GM11168 (cell line): Measurements from ENCODE around the gene SATB1.

Source experiments
- in situ Hi-C: fragments of 300-500 bp; cut with MboI; formaldehyde crosslinking; loops from one replicate; pipeline ENCODE4 v1.12.0; 2022; ENCODE audit warnings: low sequenced_read_pairs; ENCODE audit not compliant: unreplicated experiment

Gene SATB1

DNA sequence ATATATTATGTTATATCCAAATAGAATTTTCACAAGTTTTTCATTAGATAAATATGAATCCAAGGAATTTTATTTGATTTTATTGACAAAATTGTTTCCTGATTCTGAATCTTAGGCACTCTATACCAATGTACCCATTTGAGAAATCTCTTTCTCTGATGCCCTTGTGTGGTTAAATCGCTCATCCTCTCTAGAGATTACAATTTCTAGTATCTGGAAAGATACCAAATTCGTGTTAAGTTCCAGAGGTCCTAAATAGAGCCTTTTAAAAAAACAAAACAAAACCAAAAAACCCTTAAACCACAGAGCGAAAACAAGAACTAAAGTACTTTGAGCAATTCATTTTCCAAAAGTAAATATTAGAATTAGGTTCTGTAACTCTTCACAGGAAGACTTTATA, 20.0 kb downstream of the SATB1 start:
- in situ Hi-C loops = no loop called here

DNA sequence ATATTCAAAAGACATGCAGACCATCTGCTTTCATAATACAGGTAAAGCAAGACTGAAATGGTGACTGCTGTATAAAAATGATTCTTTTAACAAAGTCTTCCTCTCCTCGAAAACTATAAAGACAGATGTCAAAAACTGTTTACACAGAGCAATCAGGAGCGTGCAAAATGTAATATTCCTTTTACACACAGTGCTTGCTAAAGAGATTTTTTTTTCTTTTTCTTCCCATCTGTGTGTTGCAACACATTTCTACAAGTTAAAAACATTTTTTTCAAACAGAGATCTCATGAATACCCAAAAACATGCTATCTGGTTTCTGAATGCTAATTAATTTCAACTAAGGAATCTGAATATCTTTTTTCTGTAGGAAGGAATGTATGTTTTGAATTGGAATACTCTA, 22.1 kb downstream of the SATB1 start:
- in situ Hi-C loops = no loop called here

DNA sequence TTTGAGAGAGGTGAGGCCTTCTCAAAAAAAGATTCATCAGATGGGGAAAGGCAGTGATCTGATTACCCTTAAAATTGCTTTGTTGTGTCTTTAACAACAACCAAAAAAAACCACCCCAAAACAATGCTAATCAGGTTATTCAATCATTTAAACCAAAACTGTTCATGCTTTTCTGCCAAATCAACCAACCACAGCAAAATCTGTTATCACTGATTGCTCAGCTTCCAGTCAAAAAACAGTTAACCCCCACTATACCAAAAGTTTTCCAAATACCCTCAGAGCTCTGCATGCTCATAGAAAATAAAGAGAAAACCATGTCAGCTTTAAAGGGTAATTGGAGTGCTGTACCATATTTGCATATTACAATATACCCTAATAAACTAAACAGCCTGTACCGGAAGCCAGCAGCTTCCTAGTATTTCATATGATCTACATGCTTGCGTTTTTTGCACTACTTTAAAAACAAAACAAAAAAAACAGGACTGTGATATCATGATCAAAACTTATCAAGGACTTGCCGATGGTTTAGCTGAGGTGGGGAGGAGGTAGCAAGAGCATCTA, 22.8 kb downstream of the SATB1 start:
- in situ Hi-C loops = no loop called here

DNA sequence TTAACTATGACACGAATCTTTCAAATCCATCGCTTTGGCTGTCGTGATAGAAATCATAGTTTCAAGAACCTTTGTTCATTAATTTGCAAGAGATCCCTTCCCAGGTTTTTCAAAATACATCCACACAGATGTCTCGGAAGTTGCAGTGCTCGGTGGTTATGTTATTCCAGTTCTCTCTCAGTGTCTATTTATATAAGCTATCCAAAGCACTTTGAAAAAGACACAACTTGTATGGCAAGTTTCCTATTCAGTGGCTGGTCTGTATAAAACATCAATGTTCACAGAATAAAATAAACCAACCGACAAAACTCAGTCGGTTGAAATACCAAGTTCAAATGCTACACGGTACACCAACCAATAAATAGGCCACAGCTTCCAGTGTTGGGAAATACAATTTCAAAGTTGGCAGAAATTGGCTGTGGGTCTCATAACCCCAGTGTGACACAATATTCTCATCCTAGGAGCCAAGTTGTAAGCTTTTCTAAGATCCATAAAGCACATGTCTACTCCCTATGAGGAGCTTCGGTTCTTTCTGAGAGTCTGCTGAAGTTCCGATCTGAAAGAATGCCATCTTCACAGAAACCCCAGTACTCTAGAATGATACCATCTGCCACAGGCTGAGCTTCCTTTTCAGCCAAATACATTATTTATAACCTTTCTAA, 23.7 kb downstream of the SATB1 start:
- in situ Hi-C loops = no loop called here

DNA sequence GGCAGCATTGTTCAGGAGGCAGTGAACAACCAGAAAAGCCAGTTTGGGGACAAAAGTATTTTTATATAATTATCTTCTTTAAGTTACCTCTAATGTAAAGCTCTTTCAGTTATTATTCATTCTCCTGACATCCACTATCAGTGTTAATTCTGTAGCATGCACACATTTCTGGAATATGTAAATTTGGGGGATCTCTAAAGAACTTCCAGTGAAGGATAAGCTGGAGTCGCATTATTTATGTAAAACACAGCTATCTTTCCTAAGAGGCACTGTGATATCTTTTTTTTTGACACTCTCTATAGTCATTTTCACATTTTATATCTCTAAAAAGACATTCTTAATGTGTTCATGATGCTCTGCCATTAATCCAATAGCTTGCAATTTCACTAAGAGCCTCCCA, 26.7 kb downstream of the SATB1 start:
- in situ Hi-C loops = no loop called here

DNA sequence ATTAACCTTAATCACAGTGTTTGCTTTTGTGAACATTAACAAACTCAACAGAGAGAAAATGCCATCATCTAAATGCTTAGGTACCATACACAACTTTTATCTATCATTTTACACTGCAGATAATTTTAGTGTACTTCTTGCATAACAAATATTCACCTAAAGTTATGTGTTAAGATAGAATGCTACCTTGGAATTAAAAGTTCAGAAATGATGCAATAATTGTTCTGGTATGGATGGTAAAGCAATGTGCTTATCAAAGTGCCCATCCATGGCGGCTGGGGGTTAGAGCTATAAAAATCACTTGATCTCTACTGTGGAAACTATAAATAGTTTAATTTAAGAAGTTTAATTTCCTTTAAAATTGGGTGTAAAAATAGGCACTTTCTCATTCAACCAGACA, 28.7 kb downstream of the SATB1 start:
- in situ Hi-C loops = no loop called here

DNA sequence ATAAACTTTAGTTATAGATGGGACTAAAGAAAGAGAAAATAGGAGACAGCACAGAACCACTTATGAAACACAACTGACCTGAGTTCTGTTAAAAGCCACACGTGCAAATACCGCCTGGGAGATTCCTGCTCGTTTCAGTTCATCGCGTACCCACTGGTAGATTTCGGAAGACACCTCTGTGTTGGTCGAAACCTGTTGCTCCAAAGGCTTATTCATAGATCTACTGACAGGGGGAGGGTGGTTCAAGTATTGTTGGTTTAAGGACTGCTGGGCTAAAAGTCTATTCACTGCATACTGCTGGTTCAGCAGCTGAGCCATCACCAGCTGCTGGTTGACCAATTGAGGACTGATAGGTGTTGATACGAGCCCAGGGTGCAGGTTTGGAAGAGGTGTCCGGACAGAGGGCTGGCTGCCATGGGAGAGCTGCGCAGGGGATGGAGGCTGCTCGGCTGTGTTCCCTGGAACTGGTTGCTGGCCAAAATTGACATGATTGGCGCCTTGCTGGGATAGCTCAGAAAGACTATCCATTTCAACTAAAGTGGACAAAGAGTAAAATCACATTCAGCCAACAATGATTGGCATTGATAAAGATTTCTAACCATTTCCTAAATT, 30.6 kb downstream of the SATB1 start:
- in situ Hi-C loops = no loop called here

DNA sequence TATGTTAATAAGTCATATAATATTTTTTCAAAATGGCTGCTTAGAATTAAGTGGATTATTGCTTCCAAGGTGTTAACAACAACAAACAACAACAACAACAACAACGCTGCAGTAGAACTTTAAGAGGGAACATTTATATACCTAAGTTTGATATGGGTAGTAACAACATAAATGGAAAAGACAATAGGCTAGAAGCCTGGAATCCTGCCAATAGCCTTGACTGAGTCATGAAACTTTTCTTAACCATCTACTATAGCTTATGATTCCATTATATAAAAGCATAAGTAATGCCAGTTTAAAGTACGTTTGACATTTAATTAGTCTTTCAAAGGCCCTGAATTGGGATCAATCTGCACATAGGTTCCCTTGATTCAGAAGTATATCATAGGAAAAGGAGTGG, 31.2 kb downstream of the SATB1 start:
- in situ Hi-C loops = no loop called here

DNA sequence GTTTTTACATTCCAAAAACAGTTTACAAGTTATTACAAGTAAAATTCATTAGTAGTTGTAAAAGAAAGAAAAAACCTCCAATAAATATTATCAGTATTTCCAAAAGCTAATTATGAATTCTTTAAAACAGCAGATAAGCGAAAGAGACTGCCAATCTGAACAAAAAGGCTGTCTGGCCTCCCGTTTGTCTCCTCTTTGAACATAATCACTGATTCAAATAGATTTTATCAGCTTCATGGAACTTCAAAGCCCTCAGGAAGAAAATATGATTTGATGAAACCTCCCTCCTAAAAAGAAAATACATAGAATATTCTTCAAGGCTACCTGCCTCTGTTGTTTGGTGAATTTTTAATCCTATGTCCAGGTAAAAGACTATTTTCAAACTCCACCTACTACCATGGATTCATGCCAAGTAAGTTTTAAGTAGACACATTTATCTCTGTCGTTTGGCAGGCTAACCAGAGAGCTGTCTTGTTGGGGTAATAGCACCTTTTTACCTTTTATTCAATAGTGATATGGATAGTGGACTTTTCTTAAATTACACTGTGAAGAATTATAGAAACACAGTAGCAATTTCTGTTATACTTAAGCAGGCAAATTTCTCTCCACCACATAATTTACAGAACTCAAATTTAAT, 35.0 kb downstream of the SATB1 start:
- in situ Hi-C loops = no loop called here

DNA sequence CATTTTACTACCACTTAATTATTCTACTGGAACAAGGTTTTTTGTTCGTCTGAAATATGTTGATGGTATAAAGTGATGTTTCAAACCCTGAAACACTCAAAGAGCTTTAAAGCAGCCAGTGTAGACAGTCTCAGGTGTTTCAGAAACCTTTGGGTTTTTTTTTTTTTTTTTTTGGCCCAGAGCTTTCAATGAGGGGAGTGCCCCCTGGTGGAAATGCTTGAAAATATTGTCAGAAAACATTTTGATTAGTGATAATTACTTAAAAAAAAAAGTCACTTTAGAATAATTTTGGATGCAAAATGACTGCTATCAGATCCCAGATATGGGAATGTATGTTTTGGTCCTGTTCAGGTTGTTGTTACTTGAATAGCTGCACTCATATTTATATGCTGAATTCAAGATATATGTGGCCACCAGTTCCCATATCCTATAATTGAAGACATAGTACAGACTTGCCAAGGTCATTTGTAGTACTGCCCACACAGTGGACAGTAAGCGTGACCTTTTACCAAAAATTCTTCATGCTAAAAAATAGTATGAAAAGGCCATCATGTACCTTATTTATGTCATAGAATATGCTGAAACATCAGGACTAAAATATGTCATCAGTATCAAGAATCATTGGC, 35.9 kb downstream of the SATB1 start:
- in situ Hi-C loops = no loop called here

DNA sequence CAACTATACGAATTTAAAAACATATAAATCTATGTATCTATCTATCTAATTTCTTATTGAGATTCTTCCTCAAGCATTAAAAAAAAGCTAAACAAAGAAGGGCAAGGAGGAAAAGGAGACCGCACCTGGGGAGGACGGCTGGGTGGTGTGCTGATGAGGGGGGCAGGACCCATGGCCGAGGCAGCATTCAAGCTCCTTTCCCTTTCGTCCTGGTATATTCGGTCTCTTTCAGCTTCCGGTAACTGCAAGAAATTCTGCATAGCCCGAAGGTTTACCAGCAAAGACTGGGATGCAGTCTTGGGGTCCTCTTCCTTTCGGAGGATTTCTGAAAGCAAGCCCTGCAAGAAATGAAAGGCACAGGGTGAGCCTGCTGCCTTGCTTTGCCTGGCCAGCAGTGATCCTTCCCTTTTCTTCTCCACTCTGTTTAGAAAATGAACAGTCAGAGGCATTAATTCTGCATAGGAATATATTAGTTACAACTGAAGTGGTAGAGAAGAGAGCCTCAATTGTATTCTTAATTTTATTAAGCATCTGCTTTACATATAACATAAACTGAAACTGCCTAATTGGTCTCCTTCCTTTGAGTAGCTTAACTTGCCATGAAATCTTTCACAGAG, 38.8 kb downstream of the SATB1 start:
- in situ Hi-C loops = no loop called here

DNA sequence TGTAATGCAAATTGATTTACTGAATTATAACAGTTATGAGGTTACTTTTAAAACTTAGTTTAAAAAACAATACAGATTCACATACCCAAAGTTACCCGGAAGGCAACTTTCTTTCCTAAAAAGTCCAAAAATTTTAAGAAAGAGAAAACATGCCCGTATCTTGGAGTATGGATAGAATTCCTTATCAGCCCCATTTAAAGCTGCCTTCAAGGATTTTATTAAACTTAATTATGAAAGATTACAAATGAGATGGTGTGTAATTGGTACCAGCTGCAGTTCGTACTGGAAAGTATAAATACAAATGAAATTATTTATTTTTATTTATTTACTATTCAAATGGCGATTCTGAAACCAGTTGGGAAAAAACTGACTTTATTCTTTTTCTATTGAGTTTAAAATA, 39.4 kb downstream of the SATB1 start:
- in situ Hi-C loops = no loop called here

DNA sequence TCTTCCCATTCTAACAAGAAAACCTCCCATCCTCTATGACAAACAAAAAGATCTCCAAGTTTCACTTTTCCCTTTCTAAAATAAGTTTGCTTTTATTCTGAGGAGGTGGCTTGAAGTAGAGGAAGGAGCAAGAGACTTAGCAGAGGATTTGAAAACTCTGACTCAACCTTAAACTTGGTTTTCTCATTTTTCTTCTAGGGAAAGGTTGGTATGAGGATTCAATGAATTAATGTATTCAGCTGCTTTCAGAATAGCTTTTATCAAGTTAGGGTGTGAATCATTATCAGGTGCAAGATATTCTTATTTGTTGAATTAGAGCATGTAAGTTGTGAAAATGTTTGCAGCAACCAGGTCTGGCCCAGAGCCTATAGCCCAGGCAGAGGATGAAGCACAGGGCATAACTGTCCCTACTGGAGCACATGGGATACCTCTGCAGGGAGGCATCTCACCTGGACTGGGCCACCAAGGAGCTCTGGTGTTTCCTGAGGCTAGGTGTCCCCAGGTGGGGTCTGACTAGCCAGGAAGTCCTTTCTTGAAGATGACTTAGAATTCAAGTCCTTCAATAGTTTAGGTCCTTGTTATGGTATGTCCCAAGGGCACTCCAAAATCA, 42.3 kb downstream of the SATB1 start:
- in situ Hi-C loops = no loop called here

DNA sequence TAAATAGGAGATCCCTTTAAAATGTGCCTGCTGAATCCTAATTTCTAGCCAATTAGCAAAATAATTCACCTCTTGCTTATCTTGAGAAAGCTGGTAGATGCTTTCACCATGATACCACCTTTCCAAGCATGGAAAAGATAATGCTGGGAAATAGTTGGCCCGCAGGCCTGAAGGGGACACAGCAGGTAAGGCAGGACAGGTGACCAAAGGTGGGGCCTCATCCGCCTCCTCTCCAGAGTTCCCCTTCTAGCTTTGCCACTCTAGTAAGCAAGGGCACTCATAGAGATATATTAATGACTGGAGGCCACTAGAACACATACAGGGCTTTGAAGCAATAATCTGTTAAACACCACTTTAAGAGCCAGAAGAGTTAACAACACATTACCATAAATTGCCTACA, 45.5 kb downstream of the SATB1 start:
- in situ Hi-C loops = no loop called here

DNA sequence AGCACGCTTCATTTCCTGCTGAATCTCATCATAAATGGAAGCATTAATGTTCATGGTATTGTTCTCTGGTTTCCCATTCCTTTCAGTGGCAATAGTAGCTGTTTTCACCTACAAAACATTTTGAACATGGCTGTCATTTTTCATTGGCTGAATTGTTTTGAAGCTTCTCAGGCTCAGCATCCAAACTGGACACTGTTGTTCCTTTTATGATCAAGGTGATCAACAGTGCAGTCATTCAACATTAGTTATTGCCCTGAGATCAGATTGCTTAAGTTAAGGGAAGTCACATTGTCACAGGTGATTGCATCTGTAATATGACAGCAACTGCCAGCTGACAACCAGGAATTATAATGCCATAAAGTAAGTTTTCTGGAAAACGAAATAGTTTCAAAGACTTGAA, 46.9 kb downstream of the SATB1 start:
- in situ Hi-C loops = no loop called here

DNA sequence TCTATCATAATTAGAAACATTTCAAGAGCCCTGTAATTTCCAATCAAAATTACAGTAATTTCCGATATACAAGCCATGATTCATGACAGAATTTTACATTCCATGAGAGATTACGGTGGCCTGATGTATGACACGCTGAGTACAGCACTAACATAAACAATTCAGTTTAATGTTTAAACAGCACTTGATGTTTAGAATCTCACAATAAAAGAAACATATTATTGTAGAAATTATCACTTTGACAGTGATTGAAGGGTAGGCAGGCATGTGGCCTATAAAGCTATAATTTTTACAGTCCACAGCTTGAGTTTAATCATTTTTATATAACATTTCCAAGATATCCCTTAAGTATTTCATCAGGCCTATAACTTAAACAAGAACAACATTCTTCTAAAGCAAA, 48.5 kb downstream of the SATB1 start:
- in situ Hi-C loops = no loop called here

DNA sequence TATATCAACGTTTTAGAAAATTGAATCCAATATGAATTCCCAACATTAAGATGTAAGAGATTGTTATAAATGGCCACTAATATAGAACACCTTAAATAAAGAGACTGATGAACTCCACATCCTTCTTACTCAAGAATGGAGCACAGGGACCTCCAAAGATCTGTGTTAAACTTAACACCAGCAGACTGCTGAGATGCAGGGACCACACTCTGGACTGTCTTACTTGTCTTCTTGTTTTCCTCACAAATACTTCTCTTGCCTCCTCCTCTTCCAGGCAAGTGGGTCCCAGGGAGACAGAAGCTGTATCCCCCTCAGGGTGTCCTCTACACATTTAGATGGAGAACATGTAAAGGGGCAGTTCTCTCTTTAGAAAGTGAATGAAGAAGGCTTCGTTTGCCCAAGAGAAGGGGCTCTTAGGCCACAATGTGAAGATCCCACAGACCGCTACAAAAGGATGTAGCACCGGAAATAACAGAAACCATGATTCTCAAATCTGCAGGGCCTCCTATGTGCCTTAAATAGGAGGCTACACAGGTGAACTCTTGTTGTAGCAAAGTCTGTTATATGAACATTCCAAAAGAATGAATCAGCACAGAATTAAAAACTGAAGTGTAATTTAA, 52.2 kb downstream of the SATB1 start:
- in situ Hi-C loops = no loop called here

DNA sequence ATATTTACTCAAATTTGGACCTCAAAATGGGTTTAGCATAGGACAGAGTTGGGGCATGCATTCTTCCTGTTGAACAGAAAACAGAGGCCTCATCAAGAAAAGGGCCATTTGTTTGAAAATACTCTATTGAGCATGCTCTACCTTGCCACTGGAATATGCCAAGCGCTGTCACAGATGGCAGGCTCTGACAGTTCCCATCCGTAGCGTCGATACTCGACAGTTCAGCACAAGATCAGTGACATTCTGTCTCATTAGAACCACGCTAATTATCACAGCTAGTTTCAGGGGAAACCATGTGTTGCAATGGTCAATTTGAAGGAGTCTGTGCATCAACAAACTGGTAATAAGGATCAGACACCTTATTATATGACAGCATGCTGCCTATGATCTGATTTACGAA, 54.5 kb downstream of the SATB1 start:
- in situ Hi-C loops = no loop called here

DNA sequence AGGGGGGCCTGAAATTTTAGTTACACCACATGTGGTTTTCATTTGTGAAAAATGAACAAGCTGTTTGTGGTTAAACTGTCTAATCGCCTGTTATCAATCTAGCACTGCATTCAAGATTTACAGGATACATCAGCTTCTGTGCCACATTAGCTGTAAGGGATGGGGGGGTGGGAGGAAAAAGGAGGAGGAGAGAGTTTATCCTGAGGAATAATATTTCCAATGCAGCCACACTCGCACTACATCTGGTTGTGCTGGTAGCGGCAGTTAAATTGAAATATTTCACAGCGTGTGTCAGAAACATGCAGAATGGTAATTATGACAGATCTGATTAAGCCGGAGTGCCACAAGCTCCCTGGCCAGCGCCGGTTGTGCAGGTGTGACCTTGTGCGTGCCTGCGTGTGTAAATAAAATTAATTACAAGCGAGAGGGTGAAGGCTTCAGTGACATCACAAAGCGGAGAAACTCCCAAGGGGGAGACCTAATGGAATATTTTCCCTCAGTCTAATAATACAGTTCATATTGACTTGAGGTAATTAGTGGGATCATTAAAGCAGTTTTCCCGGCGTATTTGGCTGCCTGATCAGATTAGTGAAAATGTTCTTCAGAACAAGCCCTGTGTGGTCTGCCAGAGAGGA, 55.5 kb downstream of the SATB1 start:
- in situ Hi-C loops = no loop called here
